Measurements from ENCODE around the gene TAS2R16. TPM values are rescaled to one million over a fixed set of nuclear protein-coding genes. Genes with fewer than 3 reads are reported as not detected.

Gene TAS2R16
- total RNA-seq = not detected
- long read RNA-seq = 0 reads

GRCh38 chr7:122995600-122995999 lies at the start of gene TAS2R16:
Gene TAS2R16 (minus strand): TSS chr7:122995700. CDS start chr7:122995634, 66 bp downstream.
- Histone ChIP-seq H3K27ac (no peak within 1 kb of the TSS), H3K4me3 (no peak within 1 kb of the TSS), H3K27me3 (ENCODE audit: low read depth) (no peaks in the 10 kb centered on the region), H3K36me3 (no peaks in the 10 kb centered on the region), H3K4me1 (no peaks in the 10 kb centered on the region), H3K9me3 (no peaks in the 10 kb centered on the region)
- DNase-seq (no peak), ATAC-seq (no peak)
- intact Hi-C loops (cut with DNase I) = no loop called here
- TF ChIP-seq CTCF (IDR thresholded peaks at IDR 0.05) = no peak

- ATAC-seq (no peak), DNase-seq (no peak)
- Histone ChIP-seq H3K4me1 (no peaks in the 10 kb centered on the region), H3K27me3 (ENCODE audit: low read depth) (no peaks in the 10 kb centered on the region), H3K36me3 (no peaks in the 10 kb centered on the region), H3K27ac (no peak overlapping the region), H3K4me3 (no peak overlapping the region), H3K9me3 (peaks cover 17% of the 10 kb centered on the region)
- intact Hi-C loops (cut with DNase I) = no loop called here
- no peak for TF ChIP-seq CTCF (IDR thresholded peaks at IDR 0.05)
Measured at GRCh38 chr7:123043642-123044041, 48.1 kb upstream of the TAS2R16 start.

GRCh38 chr7:123041101-123041500 lies 45.6 kb upstream of the TAS2R16 start:
- Histone ChIP-seq H3K4me3 (no peak overlapping the region), H3K4me1 (no peaks in the 10 kb centered on the region), H3K36me3 (no peaks in the 10 kb centered on the region), H3K27me3 (ENCODE audit: low read depth) (no peaks in the 10 kb centered on the region), H3K9me3 (no peaks in the 10 kb centered on the region), H3K27ac (no peak overlapping the region)
- intact Hi-C loops (cut with DNase I) = no loop called here
- no peak for TF ChIP-seq CTCF (IDR thresholded peaks at IDR 0.05)
- ATAC-seq = no peak
- no peak for DNase-seq

GRCh38 chr7:123039269-123039668 lies 43.8 kb upstream of the TAS2R16 start:
- Histone ChIP-seq H3K9me3 (no peaks in the 10 kb centered on the region), H3K27me3 (ENCODE audit: low read depth) (no peaks in the 10 kb centered on the region), H3K4me3 (no peak overlapping the region), H3K36me3 (no peaks in the 10 kb centered on the region), H3K4me1 (no peaks in the 10 kb centered on the region), H3K27ac (no peak overlapping the region)
- DNase-seq = no peak
- intact Hi-C loops (cut with DNase I) = no loop called here
- no peak for ATAC-seq
- TF ChIP-seq CTCF (IDR thresholded peaks at IDR 0.05) = no peak

- ATAC-seq (no peak), DNase-seq (no peak)
- Histone ChIP-seq H3K27me3 (ENCODE audit: low read depth) (no peaks in the 10 kb centered on the region), H3K9me3 (no peaks in the 10 kb centered on the region), H3K36me3 (no peaks in the 10 kb centered on the region), H3K4me3 (no peak overlapping the region), H3K27ac (no peak overlapping the region), H3K4me1 (no peaks in the 10 kb centered on the region)
- no peak for TF ChIP-seq CTCF (IDR thresholded peaks at IDR 0.05)
- intact Hi-C loops (cut with DNase I) = no loop called here
Measured at GRCh38 chr7:123034106-123034505, 38.6 kb upstream of the TAS2R16 start.

- Histone ChIP-seq H3K4me3 (no peak overlapping the region), H3K36me3 (no peaks in the 10 kb centered on the region), H3K9me3 (no peaks in the 10 kb centered on the region), H3K27me3 (ENCODE audit: low read depth) (no peaks in the 10 kb centered on the region), H3K27ac (no peak overlapping the region), H3K4me1 (no peaks in the 10 kb centered on the region)
- no peak for ATAC-seq
- intact Hi-C loops (cut with DNase I) = no loop called here
- no peak for DNase-seq
- no peak for TF ChIP-seq CTCF (IDR thresholded peaks at IDR 0.05)
Measured at GRCh38 chr7:123030631-123031030, 35.1 kb upstream of the TAS2R16 start.

Measured in lower lobe of right lung (tissue), 2 donors.